DOHH2 (cell line): ENCODE results near the gene ARHGEF16.

ENCODE experiments used
- EZH2phosphoT487 ChIP-seq: fragments of 200-600 bp; sonication (generic); IDR thresholded peaks from 2 replicates; pipeline ENCODE4 v1.6.1; 2017; ENCODE audit warnings: borderline replicate concordance, mild to moderate bottlenecking, antibody characterized with exemption, low read length, moderate library complexity, mixed read lengths
- TF ChIP-seq, protein P1 (sequence below): fragments of 200-600 bp; sonication (generic); IDR thresholded peaks from one replicate; pipeline ENCODE4 v1.5.1; 2014; ENCODE audit warnings: antibody characterized with exemption, mild to moderate bottlenecking, low read depth, low read length; ENCODE audit not compliant: poor library complexity, severe bottlenecking

DNA sequence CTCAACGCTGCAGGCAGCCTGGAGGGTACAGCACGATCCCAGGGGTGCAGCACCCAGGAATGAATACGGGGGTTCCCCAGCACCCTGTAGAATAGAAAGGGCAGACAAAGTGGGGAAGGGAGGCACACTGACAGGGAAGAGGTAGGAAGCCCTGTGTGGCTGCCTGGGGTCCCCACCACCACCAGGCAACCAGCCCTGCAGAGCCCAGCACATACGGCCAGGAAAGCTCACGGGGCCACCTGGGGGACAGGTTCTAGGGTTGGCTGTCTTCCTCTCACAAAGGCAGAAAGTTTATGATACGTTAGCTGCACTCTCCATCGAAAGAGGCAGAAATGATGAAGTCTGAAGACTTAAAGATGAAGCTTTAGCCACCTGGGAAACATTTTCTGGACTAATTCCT is 52.5 kb downstream of the ARHGEF16 start:
- TF ChIP-seq, protein P1, sequence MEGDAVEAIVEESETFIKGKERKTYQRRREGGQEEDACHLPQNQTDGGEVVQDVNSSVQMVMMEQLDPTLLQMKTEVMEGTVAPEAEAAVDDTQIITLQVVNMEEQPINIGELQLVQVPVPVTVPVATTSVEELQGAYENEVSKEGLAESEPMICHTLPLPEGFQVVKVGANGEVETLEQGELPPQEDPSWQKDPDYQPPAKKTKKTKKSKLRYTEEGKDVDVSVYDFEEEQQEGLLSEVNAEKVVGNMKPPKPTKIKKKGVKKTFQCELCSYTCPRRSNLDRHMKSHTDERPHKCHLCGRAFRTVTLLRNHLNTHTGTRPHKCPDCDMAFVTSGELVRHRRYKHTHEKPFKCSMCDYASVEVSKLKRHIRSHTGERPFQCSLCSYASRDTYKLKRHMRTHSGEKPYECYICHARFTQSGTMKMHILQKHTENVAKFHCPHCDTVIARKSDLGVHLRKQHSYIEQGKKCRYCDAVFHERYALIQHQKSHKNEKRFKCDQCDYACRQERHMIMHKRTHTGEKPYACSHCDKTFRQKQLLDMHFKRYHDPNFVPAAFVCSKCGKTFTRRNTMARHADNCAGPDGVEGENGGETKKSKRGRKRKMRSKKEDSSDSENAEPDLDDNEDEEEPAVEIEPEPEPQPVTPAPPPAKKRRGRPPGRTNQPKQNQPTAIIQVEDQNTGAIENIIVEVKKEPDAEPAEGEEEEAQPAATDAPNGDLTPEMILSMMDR: no peak
- no peak for TF ChIP-seq EZH2phosphoT487
